ENCODE data around the gene PAX2.

PAX2 gene

DNA sequence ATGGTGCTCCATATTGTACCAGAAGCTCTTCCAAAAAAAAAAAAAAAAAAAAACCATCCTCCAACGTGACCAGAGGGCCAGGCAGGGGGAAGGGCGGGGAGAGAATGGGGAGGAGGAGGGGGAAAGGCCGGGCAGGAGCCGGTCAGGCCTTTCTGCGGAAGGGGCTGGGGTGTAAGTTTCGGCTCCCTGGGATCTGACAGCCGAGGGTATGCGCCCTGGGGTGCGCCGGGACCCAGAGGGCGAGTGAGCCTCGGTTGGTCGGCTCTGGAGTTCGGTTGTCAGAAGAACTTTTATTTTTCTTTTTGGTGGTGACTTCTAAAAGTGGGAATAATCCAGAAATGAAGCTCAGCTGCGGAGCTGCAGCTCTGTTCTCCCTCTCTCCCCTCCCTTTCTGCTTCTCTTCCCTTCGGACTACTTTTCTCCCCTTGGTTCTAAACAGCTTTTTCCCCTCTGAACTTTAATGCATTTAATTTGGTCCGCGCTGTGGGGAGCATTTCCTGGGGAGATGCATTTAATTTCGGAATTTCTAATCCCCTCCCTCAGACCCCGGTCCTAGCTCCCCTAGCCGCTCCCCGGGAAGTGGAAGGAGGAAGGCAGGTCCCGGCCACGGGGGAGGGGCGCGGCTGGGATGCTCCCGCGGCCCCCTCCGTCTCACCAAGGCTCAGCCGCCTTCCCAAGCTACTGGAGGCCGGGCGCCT lies 3.9 kb upstream of the PAX2 start:
- ATAC-seq (no peak), DNase-seq (ENCODE audit: low spot score in 2 of 2) (no peak)
- no peaks in the 10 kb centered on the region for H3K9me3 Mint-ChIP-seq
- no peaks in the 10 kb centered on the region for H3K36me3 Mint-ChIP-seq
- no peak overlapping the region for H3K27ac Mint-ChIP-seq
- no peak overlapping the region for H3K4me3 Mint-ChIP-seq
- peaks cover 55% of the 10 kb centered on the region for H3K4me1 Mint-ChIP-seq

GRCh38 chr10:100742076-100742771 lies 3.2 kb upstream of the PAX2 start:
- H3K9me3 Mint-ChIP-seq = no peaks in the 10 kb centered on the region
- H3K36me3 Mint-ChIP-seq = no peaks in the 10 kb centered on the region
- H3K4me3 Mint-ChIP-seq = no peak overlapping the region
- DNase-seq (ENCODE audit: low spot score in 2 of 2) = no peak
- ATAC-seq = no peak
- no peak overlapping the region for H3K27ac Mint-ChIP-seq
- H3K4me1 Mint-ChIP-seq = peaks cover 56% of the 10 kb centered on the region

DNA sequence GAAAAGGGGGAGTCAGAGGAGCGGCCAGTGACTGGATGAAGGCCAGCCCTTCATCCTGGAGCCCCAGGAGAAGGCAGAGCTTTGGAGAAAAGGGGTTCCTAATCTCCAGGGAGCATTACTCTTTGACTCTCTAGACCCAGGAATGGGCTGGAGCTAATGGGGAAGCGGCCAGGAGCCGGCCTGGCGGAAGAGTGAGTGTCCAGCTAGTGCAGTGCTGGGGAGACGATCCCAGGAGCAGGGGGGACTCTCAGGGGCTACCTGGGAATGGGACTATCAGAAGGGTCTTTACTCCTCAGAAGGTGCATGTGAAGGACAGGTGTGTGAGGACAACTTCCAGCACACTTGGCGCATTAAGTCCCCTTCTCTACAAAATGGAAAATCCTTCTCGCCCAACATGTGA lies 2.4 kb upstream of the PAX2 start:
- Mint-ChIP-seq H3K9me3 (no peaks in the 10 kb centered on the region), H3K4me1 (peaks cover 51% of the 10 kb centered on the region), H3K36me3 (no peaks in the 10 kb centered on the region), H3K4me3 (no peak overlapping the region), H3K27ac (no peak overlapping the region)
- no peak for ATAC-seq
- no peak for DNase-seq (ENCODE audit: low spot score in 2 of 2)

GRCh38 chr10:100743626-100744135 lies 1.7 kb upstream of the PAX2 start:
- DNase-seq (ENCODE audit: low spot score in 2 of 2) = peak in 1 of 2 donors; percentile 79
- Mint-ChIP-seq H3K9me3 (no peaks in the 10 kb centered on the region), H3K4me3 (peak overlapping the region; percentile 48), H3K36me3 (no peaks in the 10 kb centered on the region), H3K27ac (no peak overlapping the region), H3K4me1 (peaks cover 44% of the 10 kb centered on the region)
- ATAC-seq = peak; percentile 77

DNA sequence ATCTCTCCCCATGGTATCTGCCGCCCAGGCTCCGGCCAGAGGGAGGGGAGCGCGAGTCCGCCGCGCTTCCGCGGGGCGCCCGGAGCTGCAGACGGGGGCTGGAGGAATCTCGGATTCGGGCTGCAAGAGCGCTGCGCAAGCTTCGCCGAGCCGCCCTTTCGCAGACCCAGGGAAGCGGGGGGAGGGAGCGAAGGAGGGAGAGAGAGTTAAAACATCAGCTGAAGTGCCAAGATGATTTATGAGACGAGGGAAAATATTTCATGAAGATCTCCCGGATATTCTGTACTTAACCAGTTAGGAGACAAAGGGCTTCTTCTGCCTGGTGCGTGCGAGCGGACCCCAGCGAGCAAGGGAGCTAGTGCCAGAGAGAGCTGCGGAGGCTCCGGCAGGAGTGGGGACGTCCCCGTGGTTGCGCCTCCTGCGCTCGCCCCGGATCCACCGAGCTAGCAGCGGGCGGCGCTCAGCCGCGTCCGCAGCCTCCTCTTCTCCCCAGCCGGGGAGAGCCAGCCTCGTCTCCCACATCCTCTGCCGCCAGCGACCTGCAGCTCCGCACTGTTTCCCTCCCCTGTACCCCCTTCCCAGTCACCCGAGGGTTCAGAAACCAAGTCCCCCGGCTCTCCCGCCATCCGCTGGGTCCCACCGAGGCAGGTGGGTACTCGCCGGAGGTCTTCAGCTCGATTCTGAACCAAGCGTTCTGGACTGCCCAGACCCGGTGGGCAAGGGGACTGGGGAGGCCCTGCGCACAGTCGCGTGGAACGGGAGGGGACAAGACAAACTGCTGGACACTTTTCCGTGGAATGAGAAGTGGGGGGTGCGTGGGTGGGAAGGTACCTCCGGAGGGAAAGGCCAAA lies 1.0 kb upstream of the PAX2 start:
- Mint-ChIP-seq H3K27ac (no peak overlapping the region), H3K9me3 (no peaks in the 10 kb centered on the region), H3K4me1 (peaks cover 51% of the 10 kb centered on the region), H3K36me3 (no peaks in the 10 kb centered on the region), H3K4me3 (peak overlapping the region; percentile 48)
- peak; percentile 52 for ATAC-seq
- DNase-seq (ENCODE audit: low spot score in 2 of 2) = no peak

DNA sequence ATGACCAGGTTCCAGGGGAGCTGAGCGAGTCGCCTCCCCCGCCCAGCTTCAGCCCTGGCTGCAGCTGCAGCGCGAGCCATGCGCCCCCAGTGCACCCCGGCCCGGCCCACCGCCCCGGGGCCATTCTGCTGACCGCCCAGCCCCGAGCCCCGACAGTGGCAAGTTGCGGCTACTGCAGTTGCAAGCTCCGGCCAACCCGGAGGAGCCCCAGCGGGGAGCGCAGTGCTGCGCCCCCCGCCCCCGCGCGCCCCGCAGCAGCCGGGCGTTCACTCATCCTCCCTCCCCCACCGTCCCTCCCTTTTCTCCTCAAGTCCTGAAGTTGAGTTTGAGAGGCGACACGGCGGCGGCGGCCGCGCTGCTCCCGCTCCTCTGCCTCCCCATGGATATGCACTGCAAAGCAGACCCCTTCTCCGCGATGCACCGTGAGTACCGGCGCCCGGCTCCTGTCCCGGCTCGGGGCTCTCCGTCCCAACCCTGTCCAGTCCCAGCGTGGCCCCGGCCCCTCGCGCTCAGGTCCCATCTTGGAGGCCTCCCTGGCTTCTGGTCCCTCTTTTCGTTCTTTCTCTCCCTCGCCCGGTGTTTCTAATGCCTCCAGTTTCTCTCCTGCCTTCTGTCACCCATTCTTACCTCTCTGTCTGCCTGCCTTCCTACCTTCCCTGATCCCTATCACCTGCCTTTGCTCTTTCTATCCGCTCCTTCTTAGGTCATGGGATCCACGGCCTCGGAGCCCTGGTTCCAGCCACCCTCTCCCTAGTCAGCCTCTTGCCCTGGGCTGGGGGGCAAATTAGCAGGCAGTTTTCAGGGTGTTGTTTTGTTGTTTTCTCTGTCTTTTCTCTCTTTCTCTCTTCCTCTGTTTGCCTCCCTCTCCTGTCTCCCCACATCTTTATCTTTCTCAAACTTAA lies 751 bp downstream of the PAX2 start:
- Mint-ChIP-seq H3K4me1 (peaks cover 49% of the 10 kb centered on the region), H3K27ac (no peak overlapping the region), H3K4me3 (peak overlapping the region; percentile 48), H3K36me3 (no peaks in the 10 kb centered on the region), H3K9me3 (no peaks in the 10 kb centered on the region)
- ATAC-seq (no peak), DNase-seq (ENCODE audit: low spot score in 2 of 2) (no peak)

- DNase-seq (ENCODE audit: low spot score in 2 of 2) (no peak), ATAC-seq (no peak)
- H3K27ac Mint-ChIP-seq = no peak overlapping the region
- no peaks in the 10 kb centered on the region for H3K36me3 Mint-ChIP-seq
- H3K4me3 Mint-ChIP-seq = peak overlapping the region; percentile 48
- no peaks in the 10 kb centered on the region for H3K9me3 Mint-ChIP-seq
- H3K4me1 Mint-ChIP-seq = peaks cover 49% of the 10 kb centered on the region
Observed at GRCh38 chr10:100746784-100747455, 1.5 kb downstream of the PAX2 start.

- Mint-ChIP-seq H3K36me3 (no peaks in the 10 kb centered on the region), H3K27ac (no peak overlapping the region), H3K4me1 (peaks cover 47% of the 10 kb centered on the region), H3K4me3 (peak overlapping the region; percentile 48), H3K9me3 (no peaks in the 10 kb centered on the region)
- DNase-seq (ENCODE audit: low spot score in 2 of 2) (no peak), ATAC-seq (no peak)
Observed at GRCh38 chr10:100747456-100748230, 2.3 kb downstream of the PAX2 start.

GRCh38 chr10:100748231-100749058 lies 3.1 kb downstream of the PAX2 start:
- no peak overlapping the region for H3K27ac Mint-ChIP-seq
- no peaks in the 10 kb centered on the region for H3K36me3 Mint-ChIP-seq
- no peak for DNase-seq (ENCODE audit: low spot score in 2 of 2)
- H3K9me3 Mint-ChIP-seq = no peaks in the 10 kb centered on the region
- peaks cover 40% of the 10 kb centered on the region for H3K4me1 Mint-ChIP-seq
- peak overlapping the region; percentile 16 for H3K4me3 Mint-ChIP-seq
- no peak for ATAC-seq

DNA sequence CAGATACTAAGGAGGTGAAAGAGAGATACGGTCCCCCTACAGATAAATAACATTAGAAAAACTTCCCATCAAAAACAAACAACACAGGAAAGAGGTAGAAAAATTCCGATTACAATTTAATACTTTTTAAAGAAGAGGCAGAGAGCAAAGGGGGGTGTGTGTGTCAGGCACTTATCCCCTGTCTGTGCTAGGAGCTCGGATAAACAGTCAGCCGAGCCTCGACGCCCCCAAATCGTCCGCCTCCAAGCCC lies 3.6 kb downstream of the PAX2 start:
- ATAC-seq = no peak
- no peak overlapping the region for H3K27ac Mint-ChIP-seq
- no peaks in the 10 kb centered on the region for H3K36me3 Mint-ChIP-seq
- H3K4me3 Mint-ChIP-seq = peak overlapping the region; percentile 16
- DNase-seq (ENCODE audit: low spot score in 2 of 2) = no peak
- H3K9me3 Mint-ChIP-seq = no peaks in the 10 kb centered on the region
- H3K4me1 Mint-ChIP-seq = peaks cover 34% of the 10 kb centered on the region

- DNase-seq (ENCODE audit: low spot score in 2 of 2) = no peak
- no peak for ATAC-seq
- Mint-ChIP-seq H3K4me3 (peak overlapping the region; percentile 16), H3K4me1 (peaks cover 29% of the 10 kb centered on the region), H3K27ac (no peak overlapping the region), H3K36me3 (no peaks in the 10 kb centered on the region), H3K9me3 (no peaks in the 10 kb centered on the region)
Observed at GRCh38 chr10:100749309-100750217, 4.2 kb downstream of the PAX2 start.

Measured in stimulated activated effector memory CD8-positive, alpha-beta T cell treated with anti-CD3 and anti-CD28 coated beads, Interleukin-12 subunit alpha, Interleukin-12 subunit beta, amount 100 ng/mL, for 72 hours (primary cell).